Hepatocyte (in vitro differentiated cells): Measurements from ENCODE around the gene PHEX.

ENCODE experiments used
- EZH2 ChIP-seq: fragments of 200-600 bp; sonication (generic); IDR thresholded peaks from 2 replicates; pipeline ENCODE4 v1.6.1; 2016; ENCODE audit warnings: antibody characterized with exemption, mild to moderate bottlenecking, borderline replicate concordance
- EZH2phosphoT487 ChIP-seq: fragments of 200-600 bp; sonication (generic); IDR thresholded peaks from one replicate; pipeline ENCODE4 v1.6.1; 2018; ENCODE audit warnings: antibody characterized with exemption, mild to moderate bottlenecking, low read depth, moderate library complexity; ENCODE audit not compliant: unreplicated experiment, severe bottlenecking
- TF ChIP-seq, protein P1 (sequence below): fragments of 200-600 bp; sonication (generic); IDR thresholded peaks from 2 replicates; pipeline ENCODE4 v1.5.1; 2016; ENCODE audit warnings: antibody characterized with exemption, mild to moderate bottlenecking; ENCODE audit not compliant: poor library complexity

DNA sequence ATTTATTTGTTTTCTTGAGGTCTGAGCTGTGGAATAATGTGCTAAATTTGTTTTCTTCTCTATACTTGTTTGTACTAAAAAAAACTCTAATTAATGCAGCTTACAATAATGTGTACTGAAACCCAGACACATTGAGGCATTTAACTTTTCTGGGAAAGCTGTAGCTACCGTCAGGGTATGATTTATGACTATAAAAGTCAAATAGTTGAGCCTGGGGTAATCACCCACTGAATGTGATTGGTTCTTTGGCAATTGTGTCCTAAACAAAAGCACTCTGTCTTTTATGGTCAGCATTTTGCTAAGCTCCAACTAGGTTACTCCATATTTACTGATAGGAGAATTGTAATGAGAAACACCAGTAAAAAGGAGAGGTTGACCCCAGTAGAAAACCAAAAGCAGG, 174.7 kb downstream of the PHEX start:
- TF ChIP-seq, protein P1, sequence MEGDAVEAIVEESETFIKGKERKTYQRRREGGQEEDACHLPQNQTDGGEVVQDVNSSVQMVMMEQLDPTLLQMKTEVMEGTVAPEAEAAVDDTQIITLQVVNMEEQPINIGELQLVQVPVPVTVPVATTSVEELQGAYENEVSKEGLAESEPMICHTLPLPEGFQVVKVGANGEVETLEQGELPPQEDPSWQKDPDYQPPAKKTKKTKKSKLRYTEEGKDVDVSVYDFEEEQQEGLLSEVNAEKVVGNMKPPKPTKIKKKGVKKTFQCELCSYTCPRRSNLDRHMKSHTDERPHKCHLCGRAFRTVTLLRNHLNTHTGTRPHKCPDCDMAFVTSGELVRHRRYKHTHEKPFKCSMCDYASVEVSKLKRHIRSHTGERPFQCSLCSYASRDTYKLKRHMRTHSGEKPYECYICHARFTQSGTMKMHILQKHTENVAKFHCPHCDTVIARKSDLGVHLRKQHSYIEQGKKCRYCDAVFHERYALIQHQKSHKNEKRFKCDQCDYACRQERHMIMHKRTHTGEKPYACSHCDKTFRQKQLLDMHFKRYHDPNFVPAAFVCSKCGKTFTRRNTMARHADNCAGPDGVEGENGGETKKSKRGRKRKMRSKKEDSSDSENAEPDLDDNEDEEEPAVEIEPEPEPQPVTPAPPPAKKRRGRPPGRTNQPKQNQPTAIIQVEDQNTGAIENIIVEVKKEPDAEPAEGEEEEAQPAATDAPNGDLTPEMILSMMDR = no peak
- TF ChIP-seq EZH2phosphoT487 (no peak), EZH2 (no peak)
